HG03097 (cell line): ENCODE data around the gene ARHGEF7.

ENCODE experiments used
- ATAC-seq: cut with Tn5 transposase; IDR thresholded peaks from one replicate; pipeline ENCODE4 v1.9.1; 2021; ENCODE audit not compliant: unreplicated experiment, low FRiP score

Gene ARHGEF7

DNA sequence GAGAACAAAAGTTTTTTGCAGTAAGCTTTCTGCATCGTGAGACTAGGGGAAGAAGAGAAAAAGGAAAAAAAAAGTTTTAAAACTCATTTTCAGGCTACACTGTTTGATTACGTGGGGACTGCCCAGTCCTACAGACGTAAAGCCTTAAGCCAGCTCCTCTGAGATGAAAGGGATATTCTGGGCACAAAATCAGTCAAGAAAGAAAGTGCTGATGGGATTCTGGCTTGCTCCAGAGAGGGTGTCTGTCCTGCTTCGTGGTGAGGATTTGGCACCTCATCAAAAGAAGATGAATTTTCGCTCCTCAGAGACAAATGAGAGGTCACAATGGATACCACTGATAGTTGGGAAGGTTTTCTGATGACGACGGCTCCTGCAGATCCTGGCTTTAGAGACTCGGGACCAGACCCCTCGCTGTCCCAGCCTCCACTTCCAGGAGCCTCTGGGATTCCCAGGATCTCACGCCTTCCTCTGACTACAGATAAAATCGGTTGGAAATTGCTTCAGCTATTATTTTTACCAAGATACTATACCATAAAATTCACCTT, 215.0 kb downstream of the ARHGEF7 start:
- ATAC-seq, result no peak

DNA sequence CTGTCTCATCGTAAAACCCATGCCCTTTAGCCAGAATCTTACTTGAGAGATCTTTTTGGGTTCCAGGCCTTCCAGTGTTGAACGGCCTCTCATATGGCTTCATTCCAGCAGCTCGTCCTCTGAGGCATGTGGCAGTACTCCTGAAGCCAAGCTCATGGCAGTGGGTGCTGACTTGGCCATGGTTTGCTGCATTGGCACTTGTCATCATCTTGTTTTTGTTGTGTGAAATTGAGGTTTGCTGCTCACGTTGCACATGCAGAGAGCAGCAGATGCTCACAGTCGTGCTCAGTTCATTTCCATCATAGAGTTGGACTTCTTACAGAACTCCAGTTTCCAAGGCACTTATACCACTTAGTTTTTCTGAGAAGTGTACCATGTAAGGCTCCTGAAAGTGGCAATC, 220.2 kb downstream of the ARHGEF7 start:
- no peak for ATAC-seq

DNA sequence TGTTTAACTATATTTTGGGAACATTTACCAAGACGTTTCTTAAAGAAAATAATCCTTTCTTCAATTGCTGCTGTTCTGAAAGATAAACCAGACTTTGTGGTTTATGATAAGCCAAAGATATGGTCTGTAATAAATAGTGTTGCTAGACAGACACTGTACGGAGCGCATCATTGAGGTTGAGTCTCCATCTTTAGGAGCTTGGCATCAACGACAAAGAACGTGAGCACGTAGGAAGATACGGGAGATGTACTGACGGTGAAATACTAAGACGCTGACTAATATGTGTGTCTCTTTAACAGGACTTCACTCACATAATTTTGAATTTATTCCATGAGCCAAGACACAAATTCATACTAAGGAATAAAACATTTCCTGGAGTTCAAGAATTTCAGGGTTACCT, 221.6 kb downstream of the ARHGEF7 start:
- no peak for ATAC-seq

DNA sequence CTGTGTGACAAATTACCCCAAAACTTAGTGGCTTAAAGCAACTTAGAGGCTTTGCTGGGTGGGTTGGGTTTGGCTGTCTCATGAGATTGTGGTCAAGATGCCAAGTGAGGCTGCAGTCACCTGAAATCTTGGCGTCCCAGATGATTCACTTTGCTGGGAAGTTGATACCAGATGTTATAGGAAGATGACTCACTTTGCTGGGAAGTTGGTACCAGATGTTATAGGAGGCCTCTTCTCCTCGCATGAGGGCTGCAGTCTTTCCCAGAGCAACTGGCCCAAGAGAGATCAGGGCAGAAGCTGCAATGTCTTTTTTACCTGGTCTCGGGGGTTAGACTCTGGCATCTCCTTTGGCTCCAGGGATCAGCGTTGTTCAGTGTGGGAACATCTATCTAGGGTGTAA, 222.1 kb downstream of the ARHGEF7 start:
- no peak for ATAC-seq

DNA sequence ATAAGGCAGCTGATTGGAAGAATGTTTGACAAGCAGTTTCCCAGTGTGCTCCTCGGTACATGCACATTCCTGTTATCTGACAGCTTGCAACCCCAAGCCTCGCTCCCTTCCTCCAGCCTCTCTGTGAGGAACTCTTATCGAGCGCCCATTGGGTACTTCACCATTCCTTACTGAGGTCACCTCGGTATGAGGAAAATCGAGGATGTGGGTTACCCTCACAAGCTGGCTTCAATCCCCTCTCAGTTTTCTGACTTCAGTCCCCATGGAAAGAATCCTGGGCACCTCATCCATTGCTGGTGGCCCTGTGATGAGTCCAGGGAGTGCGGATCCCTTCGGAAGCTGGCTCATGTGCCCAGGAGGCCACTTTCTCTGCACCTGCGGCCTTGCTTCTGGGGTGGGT, 222.6 kb downstream of the ARHGEF7 start:
- no peak for ATAC-seq

DNA sequence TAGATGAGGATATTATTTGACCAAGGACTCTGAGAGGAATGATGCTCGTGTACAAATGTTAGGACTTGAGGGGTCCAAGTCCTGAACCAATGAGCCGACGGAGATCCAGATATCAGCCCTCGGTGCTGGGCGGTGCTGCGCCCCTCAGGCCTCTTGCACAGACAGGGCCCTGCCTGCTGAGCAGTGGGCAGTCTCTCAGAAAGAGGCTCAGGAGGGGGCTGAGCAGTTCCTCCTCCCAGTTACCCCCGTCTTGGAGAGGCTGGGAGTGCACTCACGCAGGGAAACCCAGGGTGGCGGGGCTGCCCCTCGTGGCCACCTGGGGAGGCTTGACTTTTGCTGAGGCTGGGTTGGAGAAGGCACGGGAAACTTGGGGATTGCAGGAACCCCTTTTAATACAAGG, 223.7 kb downstream of the ARHGEF7 start:
- no peak for ATAC-seq

DNA sequence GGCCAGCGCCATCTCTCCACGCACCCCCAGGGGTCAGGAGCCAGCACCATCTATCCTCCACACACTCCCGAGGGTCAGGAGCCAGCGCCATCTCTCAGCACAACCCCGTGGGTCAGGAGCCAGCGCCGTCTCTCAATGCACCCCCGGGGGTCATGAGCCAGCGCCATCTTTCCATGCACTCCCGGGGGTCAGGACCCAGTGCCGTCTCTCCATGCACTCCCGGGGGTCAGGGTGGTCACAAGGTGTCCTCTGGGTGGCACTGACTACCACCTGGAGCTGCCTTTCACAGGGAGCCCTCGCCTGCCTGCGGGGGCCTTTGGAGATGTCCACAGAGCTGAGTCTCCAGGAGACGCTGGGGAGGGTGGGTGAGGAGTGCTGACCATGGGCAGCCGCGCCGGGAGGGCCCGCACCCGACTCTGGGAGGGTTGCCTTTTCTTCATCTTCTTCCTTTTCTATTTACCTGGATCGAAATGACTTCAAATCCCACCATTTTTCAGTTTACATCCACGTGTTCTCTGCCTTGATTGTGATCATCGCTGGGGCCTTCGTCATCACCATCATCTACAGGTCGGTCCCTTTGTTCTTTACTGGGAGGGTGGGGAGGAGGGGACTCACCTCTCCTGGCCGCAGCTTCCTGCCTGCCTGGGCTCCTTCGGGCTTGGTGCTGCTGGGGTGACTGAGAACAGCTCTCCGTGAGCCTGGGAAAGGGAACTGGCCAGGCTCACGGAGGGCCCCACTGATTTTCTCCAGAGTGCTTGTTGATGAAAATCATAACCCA, 224.4 kb downstream of the ARHGEF7 start:
- no peak for ATAC-seq

DNA sequence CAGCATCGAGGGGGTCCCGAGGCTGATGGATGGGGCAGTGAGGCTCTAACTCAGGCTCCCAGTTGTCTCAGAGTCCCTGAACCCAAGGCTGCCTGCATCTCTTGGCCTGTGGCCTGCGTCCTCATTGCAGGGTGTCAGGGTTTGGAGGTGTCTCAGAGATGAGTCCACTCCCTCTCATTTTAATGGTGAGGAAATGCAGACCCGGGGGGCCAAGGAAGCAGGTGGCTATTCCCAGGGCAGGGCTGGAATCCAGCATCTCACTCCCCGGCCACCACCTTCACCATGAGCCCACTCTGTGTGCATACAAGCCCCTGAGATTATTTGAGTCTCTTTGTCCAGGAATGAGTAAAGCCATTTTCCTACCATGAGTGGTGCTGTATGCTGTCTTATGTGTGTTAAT, 226.8 kb downstream of the ARHGEF7 start:
- ATAC-seq, result no peak

DNA sequence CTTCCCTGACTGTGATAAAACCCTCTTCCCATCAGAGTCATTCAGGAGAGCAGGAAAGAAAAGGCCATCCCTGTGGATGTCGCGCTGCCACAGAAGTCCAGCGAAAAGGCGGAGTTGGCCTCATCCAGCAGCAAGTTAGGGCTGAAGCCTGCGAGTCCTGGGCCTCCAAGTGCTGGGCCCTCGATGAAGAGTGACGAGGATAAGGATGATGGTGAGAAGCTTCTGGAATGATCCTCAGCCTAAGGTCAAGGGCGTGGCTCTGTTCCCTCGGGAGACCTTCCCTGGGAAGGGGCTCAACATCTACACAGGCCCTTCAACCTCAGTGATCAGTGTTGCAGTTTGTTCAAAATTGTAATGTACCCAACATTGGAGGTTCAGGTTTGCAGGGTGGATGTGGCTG, 227.6 kb downstream of the ARHGEF7 start:
- no peak for ATAC-seq

DNA sequence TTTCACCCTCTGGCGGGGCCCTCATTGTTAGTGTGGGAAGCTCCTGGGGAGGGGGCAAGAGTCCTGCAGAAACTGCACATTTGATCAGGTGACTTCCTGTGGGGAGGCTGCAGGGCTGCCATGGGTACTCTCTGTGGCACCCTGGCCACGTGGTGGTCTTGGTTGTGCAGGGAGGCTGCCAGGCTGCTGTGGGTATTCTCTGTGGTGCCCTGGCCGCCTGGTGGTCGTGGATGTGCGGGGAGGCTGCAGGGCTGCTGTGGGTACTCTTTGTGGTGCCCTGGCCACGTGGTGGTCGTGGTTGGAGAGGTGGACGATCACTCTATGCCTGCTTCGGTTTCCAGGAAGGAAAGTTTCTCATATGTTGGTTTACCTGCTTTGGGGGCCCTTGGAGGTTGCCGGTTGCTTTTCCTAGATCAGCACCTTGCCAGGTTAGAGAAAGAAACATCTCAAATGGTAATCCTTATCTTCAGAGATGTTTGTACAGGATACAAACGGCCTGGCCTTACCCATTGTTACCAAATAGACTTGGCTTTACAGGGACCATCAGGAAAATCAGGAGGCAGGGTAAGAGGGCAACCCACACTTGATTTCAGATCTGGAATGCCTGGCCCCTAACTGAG, 228.2 kb downstream of the ARHGEF7 start:
- no peak for ATAC-seq

DNA sequence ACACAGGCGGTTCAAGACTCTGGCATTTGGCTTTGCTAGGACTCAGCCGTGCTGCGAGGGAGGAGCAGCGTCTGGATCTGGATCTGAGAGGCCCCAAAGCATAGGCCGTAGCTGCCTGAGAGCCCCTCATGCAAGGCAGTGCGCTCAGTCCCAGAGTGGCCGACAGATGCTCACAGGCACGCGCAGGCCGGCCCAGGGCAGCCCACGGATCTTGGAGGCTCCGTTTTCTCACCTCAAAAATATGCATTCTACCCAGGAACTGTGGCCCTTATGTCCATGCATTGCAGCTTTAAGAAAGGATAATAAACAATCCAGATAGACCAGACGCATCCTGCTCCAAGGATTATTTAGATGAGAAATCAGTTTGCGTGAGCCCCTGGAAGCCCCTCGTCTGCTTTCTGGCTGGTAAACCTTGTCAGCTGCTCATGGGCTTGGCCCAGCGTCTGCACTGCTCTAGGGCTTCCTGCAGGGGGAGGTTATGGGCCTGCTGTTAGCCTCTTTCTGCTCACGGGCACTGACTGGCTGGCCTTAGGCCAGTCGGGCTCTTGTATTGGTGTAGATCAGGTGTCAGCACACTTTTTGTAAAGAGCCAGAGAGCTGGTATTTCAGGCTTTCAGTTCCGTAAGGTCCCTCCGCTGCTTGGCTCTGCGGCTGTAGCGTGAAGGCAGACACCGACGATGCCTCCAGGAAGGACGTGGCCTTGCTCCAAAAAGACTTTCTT, 229.5 kb downstream of the ARHGEF7 start:
- ATAC-seq, result no peak

DNA sequence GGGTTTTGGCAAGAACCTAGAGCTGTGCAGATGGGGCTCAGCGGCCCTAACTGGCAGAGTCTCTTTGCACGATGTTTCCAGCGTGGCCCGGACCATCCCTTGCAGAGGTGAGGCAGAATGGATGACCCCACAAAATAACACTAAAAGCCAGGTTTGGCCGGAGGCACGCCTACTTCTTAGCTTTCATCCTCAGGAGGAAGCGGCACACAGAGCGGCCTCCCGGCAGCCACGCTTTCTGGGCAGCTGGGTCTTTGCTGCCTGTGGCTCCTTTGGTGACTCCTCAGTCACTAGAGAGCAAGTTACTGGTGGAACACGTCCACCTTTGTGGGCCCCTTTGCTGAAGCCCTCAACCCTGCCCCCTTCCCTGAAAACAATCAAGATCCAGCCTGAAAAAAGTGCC, 230.6 kb downstream of the ARHGEF7 start:
- ATAC-seq, result no peak

DNA sequence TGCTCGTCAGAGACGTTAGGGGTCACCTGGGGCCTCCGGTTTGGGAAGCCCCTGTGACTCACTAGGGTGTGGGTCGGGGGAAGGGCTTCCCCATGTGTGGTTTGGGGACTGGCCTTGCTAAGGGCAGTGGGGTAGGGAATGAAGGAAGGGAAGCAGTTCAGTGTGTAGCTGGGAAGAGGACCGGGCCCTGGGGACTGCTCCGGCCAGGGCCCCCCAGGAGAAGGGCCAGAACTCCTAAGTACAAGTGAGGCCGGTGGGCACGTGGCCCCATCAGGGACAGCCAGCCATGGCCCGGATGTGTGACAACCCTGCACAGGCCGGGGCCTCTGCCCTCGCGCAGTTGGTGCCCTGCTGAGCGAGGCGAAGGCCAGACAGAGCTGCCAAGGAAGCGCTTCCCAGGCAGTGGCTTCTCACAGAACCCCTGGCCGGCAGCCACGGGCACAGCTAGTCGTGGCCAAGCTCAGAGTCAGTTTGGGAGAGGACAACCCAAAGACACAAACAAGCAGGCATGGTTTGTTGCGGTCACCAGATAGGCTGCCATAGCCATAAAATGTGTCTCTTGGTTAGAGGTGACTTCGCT, 231.1 kb downstream of the ARHGEF7 start:
- no peak for ATAC-seq

DNA sequence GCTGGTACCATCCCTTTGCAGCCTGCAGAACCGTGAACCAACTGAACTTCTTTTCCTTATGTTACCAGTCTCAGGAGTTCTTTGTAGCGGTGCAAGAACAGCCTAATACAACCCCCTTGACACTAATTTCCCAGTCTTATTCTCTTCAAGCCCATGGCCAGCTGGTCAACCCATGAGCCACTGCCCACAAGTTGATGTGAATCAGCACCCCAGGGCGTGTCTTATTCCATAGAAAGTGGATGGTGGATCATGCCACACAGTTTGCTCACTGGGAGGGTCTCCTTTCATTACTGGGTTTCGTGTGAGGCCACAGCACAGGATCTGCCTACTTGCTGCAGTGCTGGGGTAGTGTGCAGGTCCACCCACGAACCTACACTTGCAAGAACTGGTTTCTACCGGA, 232.3 kb downstream of the ARHGEF7 start:
- ATAC-seq, result no peak

DNA sequence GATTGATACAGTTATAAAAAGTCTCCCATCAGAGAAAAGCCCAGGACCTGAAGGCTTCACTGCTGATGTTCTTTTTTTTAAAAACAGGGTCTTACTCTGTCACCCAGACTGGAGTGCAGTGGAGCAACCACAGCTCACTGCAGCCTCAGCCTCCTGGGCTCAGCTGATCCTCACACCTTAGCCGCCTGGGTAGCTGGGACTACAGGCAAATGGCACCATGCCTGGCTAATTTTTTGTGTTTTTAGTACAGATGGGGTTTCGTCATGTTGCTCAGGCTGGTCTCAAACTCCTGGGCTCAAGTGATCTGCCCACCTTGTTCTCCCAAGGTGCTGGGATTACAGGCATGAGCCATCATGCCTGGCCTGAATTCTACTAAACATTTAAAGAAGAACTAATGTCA, 238.4 kb downstream of the ARHGEF7 start:
- no peak for ATAC-seq

DNA sequence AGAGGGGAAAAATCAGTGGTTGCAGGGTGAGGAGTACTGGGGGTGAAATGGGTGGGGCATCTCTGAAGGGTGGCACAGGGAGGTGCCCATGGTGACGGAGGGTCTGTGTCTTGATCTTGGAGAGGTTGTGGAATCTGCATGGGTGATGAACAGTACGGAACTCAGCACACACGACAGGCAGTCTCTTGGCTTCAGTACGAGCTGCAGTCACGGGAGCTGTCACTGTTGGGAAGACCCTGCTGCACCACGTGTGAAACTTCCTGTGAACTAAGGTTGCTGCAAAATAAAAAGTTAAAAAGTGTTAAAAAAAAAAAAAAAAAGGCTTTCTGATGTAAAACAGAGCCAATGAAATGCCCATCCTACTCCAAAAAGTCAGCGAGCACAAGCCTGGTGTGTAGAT, 239.7 kb downstream of the ARHGEF7 start:
- ATAC-seq, result no peak
